Measurements from ENCODE around the gene HOXA9. TPM values are rescaled to one million over a fixed set of nuclear protein-coding genes. Genes with fewer than 3 reads are reported as not detected.

HOXA9 gene
- total and polyA plus RNA-seq, 3 experiments from 2014 or later: not detected

DNA sequence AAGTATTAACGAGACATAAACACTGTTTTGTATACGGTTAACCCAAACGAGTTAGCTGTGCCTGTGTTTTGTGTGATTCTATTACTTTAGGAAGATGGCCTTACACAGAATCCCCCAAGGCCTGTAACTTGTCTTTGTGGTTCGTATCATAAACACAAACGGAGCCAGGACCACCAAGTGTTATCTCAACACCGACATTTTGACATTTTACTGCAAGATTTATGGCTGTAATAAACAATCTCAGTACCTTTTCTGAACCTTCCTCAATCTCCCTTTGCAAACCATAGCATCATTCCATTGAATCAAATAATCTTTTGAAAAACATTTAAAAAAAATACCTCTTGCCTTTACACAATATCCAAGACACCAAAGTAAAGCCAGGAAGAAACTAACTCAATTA is 32.4 kb downstream of the HOXA9 start:
- Histone ChIP-seq H3K27me3 (ENCODE audit: insufficient read depth, low read length, poor library complexity, severe bottlenecking) (peaks cover 23% of the 10 kb centered on the region), H3K27ac (ENCODE audit: low read depth, low read length) (no peak overlapping the region), H3K4me1 (ENCODE audit: insufficient read depth, low read length) (peaks cover 6% of the 10 kb centered on the region), H3K36me3 (ENCODE audit: insufficient read depth, low read length) (no peaks in the 10 kb centered on the region), H3K4me3 (ENCODE audit: low read length) (no peak overlapping the region), H3K9me3 (ENCODE audit: low read length) (no peaks in the 10 kb centered on the region)
- H3K4me3 Mint-ChIP-seq: peak overlapping the region in 1 of 7 donors; percentile 38
- ChIA-PET POLR2A (no interaction called here), CTCF (interaction anchor here (2.0 to 2.8 kb wide), 2 partner anchors 18 kb away, joined by 5 to 11 read pairs; no protein-coding TSS in a partner anchor)
- H3K27me3 Mint-ChIP-seq: peaks cover 44 to 82% of the 10 kb centered on the region in 2 donors
- no peaks in the 10 kb centered on the region for H3K9me3 Mint-ChIP-seq
- peaks cover 0 to 3% (median 0%) of the 10 kb centered on the region in 3 donors for H3K4me1 Mint-ChIP-seq
- no peak for DNase-seq
- H3K36me3 Mint-ChIP-seq: no peaks in the 10 kb centered on the region
- H3K27ac Mint-ChIP-seq: no peak overlapping the region

DNA sequence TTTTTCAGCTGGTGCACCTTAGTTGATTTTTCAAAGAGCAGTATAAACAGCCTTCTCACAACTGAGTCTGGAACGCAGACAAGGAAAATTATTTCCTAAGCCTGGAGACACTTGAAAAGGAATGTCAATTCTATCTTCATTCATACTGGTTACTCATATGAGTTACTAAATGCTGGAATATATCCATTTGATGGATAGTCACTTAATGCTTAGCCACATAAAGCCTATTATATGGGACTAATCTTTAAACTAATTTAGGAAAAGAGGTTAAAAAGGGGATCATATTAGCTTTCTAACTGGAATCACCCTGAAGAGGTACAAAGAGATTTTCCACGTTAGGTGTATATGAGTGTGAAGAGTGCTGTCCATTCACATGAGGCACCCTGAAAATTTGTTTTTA is 33.1 kb downstream of the HOXA9 start:
- Mint-ChIP-seq H3K4me3 (peak overlapping the region in 3 of 7 donors; percentile 35 to 74 (median 45)), H3K9me3 (no peaks in the 10 kb centered on the region), H3K27ac (peak overlapping the region in 1 of 8 donors; percentile 57), H3K27me3 (peaks cover 47 to 82% of the 10 kb centered on the region in 2 donors), H3K36me3 (no peaks in the 10 kb centered on the region), H3K4me1 (peaks cover 0 to 3% (median 0%) of the 10 kb centered on the region in 3 donors)
- no peak for DNase-seq
- Histone ChIP-seq H3K36me3 (ENCODE audit: insufficient read depth, low read length) (no peaks in the 10 kb centered on the region), H3K4me1 (ENCODE audit: insufficient read depth, low read length) (peaks cover 6% of the 10 kb centered on the region), H3K4me3 (ENCODE audit: low read length) (no peak overlapping the region), H3K9me3 (ENCODE audit: low read length) (no peaks in the 10 kb centered on the region), H3K27me3 (ENCODE audit: insufficient read depth, low read length, poor library complexity, severe bottlenecking) (peaks cover 17% of the 10 kb centered on the region), H3K27ac (ENCODE audit: low read depth, low read length) (no peak overlapping the region)
- POLR2A ChIA-PET: no interaction called here
- CTCF ChIA-PET: interaction anchor here (2.8 kb wide), 1 partner anchor 18 kb away, joined by 11 read pairs; no protein-coding TSS in a partner anchor

DNA sequence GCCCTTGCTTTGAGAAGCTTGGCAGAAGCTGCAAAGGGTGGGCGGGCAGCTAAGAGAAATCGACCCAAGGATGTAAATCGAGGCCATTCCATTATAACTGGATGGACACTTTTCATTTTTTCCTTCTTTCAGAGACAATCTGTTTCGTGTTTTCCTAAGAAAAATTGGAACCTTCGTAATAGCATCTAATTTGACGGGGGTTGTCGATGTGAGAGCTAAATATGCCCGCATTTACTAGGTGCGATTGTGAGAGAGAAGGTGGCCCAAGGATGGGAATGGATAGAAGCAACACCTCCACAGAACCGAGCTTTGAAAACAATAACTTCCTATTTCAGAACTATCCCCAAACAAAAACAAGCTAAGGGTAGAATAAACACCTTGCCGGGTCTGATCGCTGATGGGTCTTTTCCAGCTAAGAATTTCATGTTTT is 33.9 kb downstream of the HOXA9 start:
- ChIA-PET CTCF (interaction anchor here (1.4 to 2.8 kb wide), 2 partner anchors 10 to 19 kb away, joined by 5 to 11 read pairs; no protein-coding TSS in a partner anchor), POLR2A (no interaction called here)
- Mint-ChIP-seq H3K9me3 (no peaks in the 10 kb centered on the region), H3K27ac (peak overlapping the region in 2 of 8 donors; percentile 25 to 57), H3K36me3 (no peaks in the 10 kb centered on the region), H3K27me3 (peaks cover 47 to 82% of the 10 kb centered on the region in 2 donors), H3K4me3 (peak overlapping the region; percentile 26 to 89 (median 74)), H3K4me1 (peaks cover 0 to 3% (median 0%) of the 10 kb centered on the region in 3 donors)
- Histone ChIP-seq H3K4me3 (ENCODE audit: low read length) (peak overlapping the region; percentile 76), H3K36me3 (ENCODE audit: insufficient read depth, low read length) (no peaks in the 10 kb centered on the region), H3K27me3 (ENCODE audit: insufficient read depth, low read length, poor library complexity, severe bottlenecking) (peaks cover 11% of the 10 kb centered on the region), H3K9me3 (ENCODE audit: low read length) (no peaks in the 10 kb centered on the region), H3K4me1 (ENCODE audit: insufficient read depth, low read length) (peaks cover 6% of the 10 kb centered on the region), H3K27ac (ENCODE audit: low read depth, low read length) (no peak overlapping the region)
- no peak for DNase-seq

DNA sequence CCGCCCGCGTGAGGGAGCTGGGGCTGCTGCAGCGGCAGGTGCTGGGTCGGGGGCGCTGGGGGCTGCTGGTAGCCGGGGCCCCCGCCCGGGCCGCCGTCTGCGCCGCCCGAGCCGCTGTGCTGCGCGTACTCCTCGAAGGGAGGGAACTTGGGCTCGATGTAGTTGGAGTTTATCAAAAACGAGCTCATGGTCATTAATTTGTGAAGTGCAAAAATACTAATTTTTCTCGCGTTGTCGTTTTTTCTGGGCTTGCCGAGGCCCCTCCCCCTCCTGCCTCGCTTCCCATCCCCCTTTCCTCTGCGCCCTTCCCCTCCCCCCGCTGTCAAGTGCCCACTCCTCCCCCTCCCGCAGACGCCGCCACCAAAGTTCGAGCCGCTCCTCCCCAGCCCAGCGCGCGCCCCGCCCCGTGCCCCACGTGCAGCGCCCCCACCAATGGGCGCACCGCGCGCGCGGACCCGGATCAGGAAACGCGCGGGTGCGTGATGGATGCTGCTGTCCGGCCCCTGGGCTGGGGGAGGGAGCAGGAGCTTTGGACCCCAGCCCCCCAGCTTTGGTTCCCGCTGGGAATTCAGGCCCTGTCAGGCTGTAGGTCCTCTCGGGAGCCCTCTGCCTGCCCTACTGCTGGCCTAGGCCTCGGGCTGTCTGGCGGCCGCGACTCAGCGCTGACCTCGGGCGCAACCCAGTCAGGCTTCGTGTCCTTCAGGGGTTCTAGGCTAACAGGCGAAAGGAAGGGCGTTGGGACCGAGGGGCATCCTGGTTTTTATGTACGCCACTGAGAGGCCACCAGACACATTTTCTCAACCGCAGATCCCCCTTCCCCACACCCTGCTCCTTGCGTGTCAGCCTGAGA is 34.6 kb downstream of the HOXA9 start, which contains the start of gene HOXA4:
TSS of gene HOXA4 (minus strand) at position 218 of the 850 bp plus-strand sequence. CDS start at position 194, 24 bp downstream.
- H3K27me3 Mint-ChIP-seq: peaks cover 43 to 82% of the 10 kb centered on the region in 2 donors

DNA sequence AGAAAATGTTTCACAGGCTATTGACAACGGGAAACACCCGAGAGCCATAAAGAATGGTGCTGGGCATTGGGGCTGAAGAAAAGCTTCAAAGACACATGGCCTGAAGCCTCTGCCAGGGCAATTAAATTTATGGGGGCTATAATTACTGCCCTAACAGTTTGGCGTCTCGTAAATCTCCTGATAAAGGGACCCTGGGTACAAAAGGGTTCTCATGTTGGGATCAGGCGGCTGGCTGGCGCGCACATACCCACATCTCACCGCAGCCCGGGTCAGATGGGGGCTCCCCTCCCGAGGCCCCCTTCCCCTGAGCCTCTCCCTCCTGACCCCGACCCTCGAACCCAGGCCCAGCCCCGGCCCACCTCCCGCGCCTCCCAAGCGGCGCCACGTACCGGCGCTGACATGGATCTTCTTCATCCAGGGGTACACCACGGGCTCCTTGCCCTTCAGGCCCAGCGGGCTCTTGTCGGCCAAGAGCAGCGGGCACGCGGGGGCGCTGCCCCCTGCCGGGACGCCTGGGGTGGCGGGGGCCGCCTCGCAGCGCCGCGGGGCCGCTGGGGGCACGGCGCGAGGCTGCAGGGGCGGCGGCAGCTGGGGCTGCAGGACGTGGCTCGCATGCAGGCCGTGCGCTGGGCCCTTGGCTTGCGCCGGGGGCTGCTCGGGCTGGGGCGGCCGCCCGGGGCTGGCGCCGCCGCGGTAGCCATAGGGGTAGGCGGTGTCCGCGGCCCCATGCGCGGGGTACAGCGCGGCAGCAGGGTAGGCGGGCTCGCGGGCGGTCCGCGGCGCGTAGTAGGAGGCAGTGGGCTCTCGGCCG is 35.4 kb downstream of the HOXA9 start:
- ChIA-PET POLR2A (no interaction called here), CTCF (interaction anchor here (2.8 kb wide), 1 partner anchor 21 kb away, joined by 11 read pairs; no protein-coding TSS in a partner anchor)
- Mint-ChIP-seq H3K9me3 (no peaks in the 10 kb centered on the region), H3K36me3 (no peaks in the 10 kb centered on the region), H3K27ac (no peak overlapping the region), H3K4me3 (peak overlapping the region in 5 of 7 donors; percentile 46 to 71 (median 54)), H3K4me1 (peaks cover 0 to 3% (median 0%) of the 10 kb centered on the region in 3 donors), H3K27me3 (peaks cover 46 to 81% of the 10 kb centered on the region in 2 donors)
- H3K27me3 ChIP-seq (ENCODE audit: insufficient read depth, low read length, poor library complexity, severe bottlenecking): peaks cover 5% of the 10 kb centered on the region
- no peak overlapping the region for H3K27ac ChIP-seq (ENCODE audit: low read depth, low read length)
- no peaks in the 10 kb centered on the region for H3K9me3 ChIP-seq (ENCODE audit: low read length)
- H3K36me3 ChIP-seq (ENCODE audit: insufficient read depth, low read length): no peaks in the 10 kb centered on the region
- DNase-seq: peak in 1 of 5 donors; percentile 23
- no peak overlapping the region for H3K4me3 ChIP-seq (ENCODE audit: low read length)
- peaks cover 6% of the 10 kb centered on the region for H3K4me1 ChIP-seq (ENCODE audit: insufficient read depth, low read length)

More for the DNA sequence above, 34.6 kb downstream of the HOXA9 start, which contains the start of gene HOXA4:
- Histone ChIP-seq H3K9me3 (ENCODE audit: low read length) (no peaks in the 10 kb centered on the region), H3K4me1 (ENCODE audit: insufficient read depth, low read length) (peaks cover 6% of the 10 kb centered on the region), H3K4me3 (ENCODE audit: low read length) (peak within 1 kb of the TSS; percentile 76), H3K27ac (ENCODE audit: low read depth, low read length) (no peak within 1 kb of the TSS), H3K36me3 (ENCODE audit: insufficient read depth, low read length) (no peaks in the 10 kb centered on the region), H3K27me3 (ENCODE audit: insufficient read depth, low read length, poor library complexity, severe bottlenecking) (peaks cover 6% of the 10 kb centered on the region)
- Mint-ChIP-seq H3K9me3 (no peaks in the 10 kb centered on the region), H3K36me3 (no peaks in the 10 kb centered on the region), H3K4me3 (peak within 1 kb of the TSS; percentile 68 to 89 (median 77)), H3K4me1 (peaks cover 0 to 3% (median 0%) of the 10 kb centered on the region in 3 donors), H3K27ac (peak within 1 kb of the TSS in 5 of 8 donors; percentile 25 to 57 (median 38))
- ChIA-PET CTCF (interaction anchor here (1.4 to 2.8 kb wide), 2 partner anchors 11 to 20 kb away, joined by 5 to 11 read pairs; no protein-coding TSS in a partner anchor), POLR2A (interaction anchor here (0.6 kb wide), 1 partner anchor 274 kb away, joined by 6 read pairs; no protein-coding TSS in a partner anchor)
- peak; percentile 70 to 82 (median 71) for DNase-seq

DNA sequence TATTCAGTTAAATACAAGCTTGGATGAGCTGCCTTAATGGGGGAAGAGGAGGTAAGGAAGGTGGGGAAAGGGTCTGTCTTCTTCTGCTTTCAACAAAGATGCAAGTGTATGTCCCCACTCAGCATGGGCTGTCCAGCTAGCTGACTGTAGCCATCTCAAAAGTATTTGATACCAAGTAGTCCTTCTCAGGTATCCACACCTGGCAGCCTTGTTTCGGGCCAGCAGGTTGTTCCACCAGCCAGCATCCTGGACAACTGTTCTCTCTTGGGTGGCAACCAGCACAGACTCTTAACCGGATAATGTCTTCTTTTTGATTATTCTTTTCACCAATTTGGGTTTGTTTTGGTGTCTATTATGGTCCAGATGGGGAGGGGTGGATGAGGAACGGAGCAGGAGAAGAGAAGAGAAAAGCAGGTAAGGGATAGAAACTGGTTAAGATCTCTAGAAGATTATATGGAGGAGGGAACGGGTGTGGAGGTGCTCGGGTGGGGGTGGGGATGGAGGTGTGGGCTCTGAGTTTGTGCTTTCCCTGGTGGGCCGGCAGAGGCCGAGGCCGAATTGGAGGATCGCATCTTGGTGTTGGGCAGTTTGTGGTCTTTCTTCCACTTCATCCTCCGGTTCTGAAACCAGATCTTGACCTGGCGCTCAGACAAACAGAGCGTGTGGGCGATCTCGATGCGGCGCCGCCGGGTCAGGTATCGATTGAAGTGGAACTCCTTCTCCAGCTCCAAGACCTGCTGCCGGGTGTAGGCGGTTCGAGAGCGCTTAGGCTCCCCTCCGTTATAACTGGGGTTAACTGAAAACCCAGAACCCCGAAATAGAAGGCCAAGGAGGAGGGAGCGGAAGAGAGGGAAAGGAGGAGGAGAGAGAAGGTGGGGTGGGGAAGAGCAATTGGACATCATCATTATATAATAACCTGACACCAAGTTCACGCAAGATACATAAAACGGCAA is 36.3 kb downstream of the HOXA9 start:
- H3K36me3 ChIP-seq (ENCODE audit: insufficient read depth, low read length): no peaks in the 10 kb centered on the region
- ChIA-PET POLR2A (no interaction called here), CTCF (no interaction called here)
- Mint-ChIP-seq H3K4me1 (peaks cover 0 to 3% (median 0%) of the 10 kb centered on the region in 3 donors), H3K27ac (no peak overlapping the region), H3K4me3 (peak overlapping the region in 6 of 7 donors; percentile 31 to 84 (median 58)), H3K9me3 (no peaks in the 10 kb centered on the region), H3K27me3 (peaks cover 48 to 81% of the 10 kb centered on the region in 2 donors), H3K36me3 (no peaks in the 10 kb centered on the region)
- H3K27me3 ChIP-seq (ENCODE audit: insufficient read depth, low read length, poor library complexity, severe bottlenecking): peaks cover 5% of the 10 kb centered on the region
- H3K9me3 ChIP-seq (ENCODE audit: low read length): no peaks in the 10 kb centered on the region
- no peak for DNase-seq
- peaks cover 6% of the 10 kb centered on the region for H3K4me1 ChIP-seq (ENCODE audit: insufficient read depth, low read length)
- H3K27ac ChIP-seq (ENCODE audit: low read depth, low read length): no peak overlapping the region
- no peak overlapping the region for H3K4me3 ChIP-seq (ENCODE audit: low read length)

DNA sequence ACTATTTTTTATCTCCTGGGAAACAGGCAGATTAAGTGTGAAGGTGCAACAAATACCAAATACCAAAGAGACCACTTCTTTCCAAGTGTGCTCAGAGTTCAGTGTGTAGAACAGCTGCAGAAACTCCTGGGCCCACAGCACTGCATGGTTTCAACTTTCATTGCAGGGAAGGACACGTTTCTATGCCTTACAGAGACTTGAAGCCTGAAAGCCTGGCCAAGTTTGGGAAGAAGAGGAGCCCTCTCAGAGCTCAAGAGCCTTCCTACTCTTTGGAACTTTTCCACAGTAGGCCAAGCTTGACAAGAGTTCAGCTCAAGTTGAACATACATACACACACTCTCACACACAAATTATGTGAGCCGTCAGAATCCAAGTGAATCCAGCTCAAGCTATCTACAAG is 37.3 kb downstream of the HOXA9 start:
- Histone ChIP-seq H3K4me3 (ENCODE audit: low read length) (no peak overlapping the region), H3K4me1 (ENCODE audit: insufficient read depth, low read length) (peaks cover 6% of the 10 kb centered on the region), H3K9me3 (ENCODE audit: low read length) (no peaks in the 10 kb centered on the region), H3K27ac (ENCODE audit: low read depth, low read length) (no peak overlapping the region), H3K27me3 (ENCODE audit: insufficient read depth, low read length, poor library complexity, severe bottlenecking) (peaks cover 5% of the 10 kb centered on the region), H3K36me3 (ENCODE audit: insufficient read depth, low read length) (no peaks in the 10 kb centered on the region)
- CTCF ChIA-PET: no interaction called here
- H3K27ac Mint-ChIP-seq: no peak overlapping the region
- no peak for DNase-seq
- H3K4me1 Mint-ChIP-seq: peaks cover 0 to 3% (median 0%) of the 10 kb centered on the region in 3 donors
- no peaks in the 10 kb centered on the region for H3K36me3 Mint-ChIP-seq
- H3K9me3 Mint-ChIP-seq: no peaks in the 10 kb centered on the region
- H3K4me3 Mint-ChIP-seq: peak overlapping the region in 1 of 7 donors; percentile 65
- peaks cover 40 to 75% of the 10 kb centered on the region in 2 donors for H3K27me3 Mint-ChIP-seq
- POLR2A ChIA-PET: no interaction called here

Measured in CD8-positive, alpha-beta memory T cell (primary cell).